Esophagus muscularis mucosa (tissue), 3 donors: ENCODE measurements around the gene BRCA2.

Source experiments
- EP300 ChIP-seq: sonication (generic); formaldehyde crosslinking; IDR thresholded peaks from one replicate; pipeline ENCODE4 v1.6.1; 2017; ENCODE audit warnings: antibody characterized with exemption
- TF ChIP-seq, protein P1 (sequence below), 3 experiments: fragments of 200-600 bp in 2 of 3; fragments of 450-650 bp in 1 of 3; sonication (generic) in 2 of 3; IDR thresholded peaks; one replicate each; pipeline ENCODE4 v1.5.1; 2017 to 2019; ENCODE audit warnings: antibody characterized with exemption in 3 of 3, mild to moderate bottlenecking in 2 of 3, moderate library complexity in 1 of 3

DNA sequence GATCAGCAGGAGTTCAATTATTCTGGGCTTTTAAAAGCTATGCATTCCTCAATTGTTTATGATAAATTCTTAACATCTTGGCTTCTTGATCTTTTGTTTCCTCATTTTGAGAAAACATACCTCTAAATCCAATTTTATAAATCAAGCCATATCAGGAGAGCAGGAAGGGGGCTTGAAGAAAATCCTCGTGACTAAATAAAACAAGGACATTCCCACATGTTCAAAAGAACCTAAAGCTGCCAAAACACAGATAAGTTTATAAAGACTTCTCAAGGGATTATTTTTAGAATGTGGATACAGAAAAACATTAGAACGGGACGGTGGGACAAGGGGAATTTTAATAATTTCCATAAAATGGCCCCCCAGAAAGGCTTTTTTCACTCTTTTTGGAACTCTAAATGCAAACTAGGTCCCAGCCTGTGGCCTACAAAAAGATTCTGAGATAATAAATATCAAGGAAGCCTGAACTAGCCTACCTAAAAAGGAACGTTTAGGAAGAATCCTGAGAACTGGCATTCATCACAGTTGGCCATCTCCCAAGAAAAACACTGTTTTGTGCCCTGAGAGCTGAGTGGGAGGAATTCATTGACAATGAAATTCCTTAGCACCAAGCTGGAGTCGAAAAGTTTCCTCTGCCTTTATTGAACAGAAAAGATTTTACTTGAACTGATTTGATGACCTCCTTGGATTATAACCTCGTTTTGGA, 30.2 kb upstream of the BRCA2 start:
- no peak for TF ChIP-seq EP300
- TF ChIP-seq, protein P1, sequence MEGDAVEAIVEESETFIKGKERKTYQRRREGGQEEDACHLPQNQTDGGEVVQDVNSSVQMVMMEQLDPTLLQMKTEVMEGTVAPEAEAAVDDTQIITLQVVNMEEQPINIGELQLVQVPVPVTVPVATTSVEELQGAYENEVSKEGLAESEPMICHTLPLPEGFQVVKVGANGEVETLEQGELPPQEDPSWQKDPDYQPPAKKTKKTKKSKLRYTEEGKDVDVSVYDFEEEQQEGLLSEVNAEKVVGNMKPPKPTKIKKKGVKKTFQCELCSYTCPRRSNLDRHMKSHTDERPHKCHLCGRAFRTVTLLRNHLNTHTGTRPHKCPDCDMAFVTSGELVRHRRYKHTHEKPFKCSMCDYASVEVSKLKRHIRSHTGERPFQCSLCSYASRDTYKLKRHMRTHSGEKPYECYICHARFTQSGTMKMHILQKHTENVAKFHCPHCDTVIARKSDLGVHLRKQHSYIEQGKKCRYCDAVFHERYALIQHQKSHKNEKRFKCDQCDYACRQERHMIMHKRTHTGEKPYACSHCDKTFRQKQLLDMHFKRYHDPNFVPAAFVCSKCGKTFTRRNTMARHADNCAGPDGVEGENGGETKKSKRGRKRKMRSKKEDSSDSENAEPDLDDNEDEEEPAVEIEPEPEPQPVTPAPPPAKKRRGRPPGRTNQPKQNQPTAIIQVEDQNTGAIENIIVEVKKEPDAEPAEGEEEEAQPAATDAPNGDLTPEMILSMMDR (IDR thresholded peaks at IDR 0.05), result no peak
